Right ventricle myocardium inferior (tissue), 1 donor: Measurements from ENCODE around the gene HELZ. TPM values are rescaled to one million over a fixed set of nuclear protein-coding genes. Genes with fewer than 3 reads are reported as not detected.
"Not testable (repeated sequence)": the region's sequence is repeated elsewhere in the genome, so short reads cannot be mapped to it uniquely, and the experiment has no call there.

ENCODE experiments used
- ATAC-seq: fragments of 200-7000 bp; cut with Tn5 transposase; one replicate; pipeline ENCODE4 v1.9.1; 2020; ENCODE audit warnings: mild to moderate bottlenecking, moderate library complexity
- DNase-seq: peaks from one replicate; pipeline ENCODE4 v3.0.0; 2021; ENCODE audit errors: missing footprints
- intact Hi-C: fragments of 100-400 bp; cut with DNase I; formaldehyde crosslinking; loops from one replicate; pipeline ENCODE4 v1.11.0; 2022
- total RNA-seq: library from RNA; stranded (reverse); fragmentation: NEBNext Ultra II Directional; extraction: Animal tissue kit (Norgen Biotek cat#: 25700); gene quantifications from one replicate; pipeline ENCODE4 v1.2.1, GENCODE V29; 2021
- donor health status: DM: no; HTN: yes; CAD: no; lungs with severe emphysema.

HELZ gene
- total RNA-seq, 1 donor from 2014 or later = 31.4 TPM

GRCh38 chr17:67208232-67208631 is 36.8 kb downstream of the HELZ start:
- DNase-seq (no peak), ATAC-seq (no peak)
- intact Hi-C loops = no loop called here

- DNase-seq (no peak), ATAC-seq (no peak)
- intact Hi-C loops = no loop called here
These were observed 41.2 kb downstream of the HELZ start for GRCh38 chr17:67203818-67204217.

GRCh38 chr17:67202503-67202902 is 42.5 kb downstream of the HELZ start:
- DNase-seq (no peak), ATAC-seq (no peak)
- intact Hi-C loops = no loop called here

- DNase-seq (no peak), ATAC-seq (no peak)
- intact Hi-C loops = no loop called here
These were observed 44.2 kb downstream of the HELZ start for GRCh38 chr17:67200727-67201301.

- intact Hi-C loops = no loop called here
These were observed 46.9 kb downstream of the HELZ start for GRCh38 chr17:67198131-67198530.

GRCh38 chr17:67197023-67197422 is 48.0 kb downstream of the HELZ start:
- DNase-seq, ATAC-seq, intact Hi-C loops: not testable (repeated sequence)

More at GRCh38 chr17:67198131-67198530, 46.9 kb downstream of the HELZ start:
- DNase-seq (no peak), ATAC-seq (no peak)

- DNase-seq = no peak
- intact Hi-C loops = no loop called here
- ATAC-seq = no peak
These were observed 48.6 kb downstream of the HELZ start for GRCh38 chr17:67196422-67196821.

GRCh38 chr17:67194134-67194533 is 50.9 kb downstream of the HELZ start:
- intact Hi-C loops = no loop called here
- no peak for DNase-seq
- ATAC-seq = no peak

- intact Hi-C loops = loop anchor here (10.0 kb wide), 1 partner anchor 63 kb away; no protein-coding TSS in a partner anchor
- DNase-seq (no peak), ATAC-seq (no peak)
These were observed 57.1 kb downstream of the HELZ start for GRCh38 chr17:67187927-67188326.

GRCh38 chr17:67186782-67187181 is 58.2 kb downstream of the HELZ start:
- DNase-seq = no peak
- intact Hi-C loops = loop anchor here (10.0 kb wide), 1 partner anchor 62 kb away; no protein-coding TSS in a partner anchor
- ATAC-seq = no peak

- DNase-seq = no peak
- intact Hi-C loops = loop anchor here (10.0 kb wide), 1 partner anchor 59 kb away; no protein-coding TSS in a partner anchor
- no peak for ATAC-seq
These were observed 61.5 kb downstream of the HELZ start for GRCh38 chr17:67183531-67183930.

- DNase-seq (no peak), ATAC-seq (no peak)
- intact Hi-C loops = loop anchor here (10.0 kb wide), 1 partner anchor 57 kb away; no protein-coding TSS in a partner anchor
These were observed 63.2 kb downstream of the HELZ start for GRCh38 chr17:67181825-67182224.

- no peak for ATAC-seq
These were observed 64.7 kb downstream of the HELZ start for GRCh38 chr17:67180275-67180674.

GRCh38 chr17:67178555-67178954 is 66.4 kb downstream of the HELZ start:
- ATAC-seq (no peak), DNase-seq (no peak)
- intact Hi-C loops = no loop called here

More at GRCh38 chr17:67180275-67180674, 64.7 kb downstream of the HELZ start:
- no peak for DNase-seq
- intact Hi-C loops = loop anchor here (10.0 kb wide), 1 partner anchor 55 kb away; no protein-coding TSS in a partner anchor

GRCh38 chr17:67177732-67178131 is 67.3 kb downstream of the HELZ start:
- ATAC-seq (no peak), DNase-seq (no peak)
- intact Hi-C loops = no loop called here

- no peak for ATAC-seq
- intact Hi-C loops = no loop called here
- no peak for DNase-seq
These were observed 70.8 kb downstream of the HELZ start for GRCh38 chr17:67174190-67174589.

GRCh38 chr17:67171560-67171959 is 73.4 kb downstream of the HELZ start:
- ATAC-seq = no peak
- intact Hi-C loops = no loop called here
- DNase-seq = no peak

GRCh38 chr17:67168496-67168895 is 76.5 kb downstream of the HELZ start:
- no peak for DNase-seq
- ATAC-seq = no peak
- intact Hi-C loops = no loop called here

- no peak for DNase-seq
- ATAC-seq = peak; percentile 83
- intact Hi-C loops = no loop called here
These were observed 79.8 kb downstream of the HELZ start for GRCh38 chr17:67165201-67165600.

- ATAC-seq = no peak
- intact Hi-C loops = no loop called here
These were observed 80.7 kb downstream of the HELZ start for GRCh38 chr17:67164302-67164701.

GRCh38 chr17:67162771-67163170 is 82.2 kb downstream of the HELZ start:
- ATAC-seq (no peak), DNase-seq (no peak)
- intact Hi-C loops = no loop called here

More at GRCh38 chr17:67164302-67164701, 80.7 kb downstream of the HELZ start:
- DNase-seq = no peak
